ENCODE measurements around the gene UHRF2.
"Not testable (repeated sequence)": the region's sequence is repeated elsewhere in the genome, so short reads cannot be mapped to it uniquely, and the experiment has no call there.

UHRF2 gene

GRCh38 chr9:6428940-6429889 is 16.2 kb downstream of the UHRF2 start:
- DNase-seq (ENCODE audit: low spot score), result peak; percentile 28

GRCh38 chr9:6431038-6431437 is 18.0 kb downstream of the UHRF2 start:
- DNase-seq (ENCODE audit: low spot score), result no peak

- no peak for DNase-seq (ENCODE audit: low spot score)
These were observed 20.4 kb downstream of the UHRF2 start for GRCh38 chr9:6433410-6433809.

GRCh38 chr9:6439051-6439703 is 26.2 kb downstream of the UHRF2 start:
- no peak for DNase-seq (ENCODE audit: low spot score)

GRCh38 chr9:6440405-6440804 is 27.4 kb downstream of the UHRF2 start:
- no peak for DNase-seq (ENCODE audit: low spot score)

- no peak for DNase-seq (ENCODE audit: low spot score)
These were observed 28.3 kb downstream of the UHRF2 start for GRCh38 chr9:6441269-6441668.

GRCh38 chr9:6443661-6444060 is 30.7 kb downstream of the UHRF2 start:
- no peak for DNase-seq (ENCODE audit: low spot score)

GRCh38 chr9:6444128-6444527 is 31.1 kb downstream of the UHRF2 start:
- DNase-seq (ENCODE audit: low spot score), result no peak

- no peak for DNase-seq (ENCODE audit: low spot score)
These were observed 36.1 kb downstream of the UHRF2 start for GRCh38 chr9:6449086-6449485.

- DNase-seq (ENCODE audit: low spot score), result no peak
These were observed 36.6 kb downstream of the UHRF2 start for GRCh38 chr9:6449645-6450044.

- no peak for DNase-seq (ENCODE audit: low spot score)
These were observed 37.8 kb downstream of the UHRF2 start for GRCh38 chr9:6450641-6451375.

GRCh38 chr9:6455292-6455691 is 42.3 kb downstream of the UHRF2 start:
- DNase-seq (ENCODE audit: low spot score), result not testable (repeated sequence)

GRCh38 chr9:6458704-6459103 is 45.7 kb downstream of the UHRF2 start:
- not testable (repeated sequence) for DNase-seq (ENCODE audit: low spot score)

- no peak for DNase-seq (ENCODE audit: low spot score)
These were observed 46.7 kb downstream of the UHRF2 start for GRCh38 chr9:6459718-6460117.

GRCh38 chr9:6460189-6460768 is 47.3 kb downstream of the UHRF2 start:
- DNase-seq (ENCODE audit: low spot score), result no peak

GRCh38 chr9:6461619-6462018 is 48.6 kb downstream of the UHRF2 start:
- no peak for DNase-seq (ENCODE audit: low spot score)

GRCh38 chr9:6467006-6467625 is 54.1 kb downstream of the UHRF2 start:
- no peak for DNase-seq (ENCODE audit: low spot score)

- DNase-seq (ENCODE audit: low spot score), result no peak
These were observed 58.3 kb downstream of the UHRF2 start for GRCh38 chr9:6471231-6471850.

- no peak for DNase-seq (ENCODE audit: low spot score)
These were observed 60.2 kb downstream of the UHRF2 start for GRCh38 chr9:6473151-6473550.

- DNase-seq (ENCODE audit: low spot score), result no peak
These were observed 67.0 kb downstream of the UHRF2 start for GRCh38 chr9:6479959-6480358.

- no peak for DNase-seq (ENCODE audit: low spot score)
These were observed 71.2 kb downstream of the UHRF2 start for GRCh38 chr9:6484210-6484609.

Data from CD4-positive, alpha-beta T cell treated with Interleukin-15 for 4 hours (primary cell).